Liver (tissue), 9 donors: ENCODE data around the gene GRK2. TPM values are rescaled to one million over a fixed set of nuclear protein-coding genes. Genes with fewer than 3 reads are reported as not detected.

Source experiments
- DNase-seq: peaks from one replicate; pipeline ENCODE4 v3.0.0-alpha.2; 2017; ENCODE audit warnings: low spot score
- H3K27ac ChIP-seq, 2 donors: one replicate each; pipeline ENCODE4 v1.7.0; 2013; ENCODE audit warnings: inconsistent platforms in 2 of 2, low read length in 2 of 2, control low read depth in 1 of 2, low read depth in 1 of 2, mild to moderate bottlenecking in 1 of 2
- H3K27me3 ChIP-seq, 4 donors: one replicate each; pipeline versions ENCODE4 v1.6.1 to v1.7.0; 2013; ENCODE audit warnings: low read length in 3 of 4, inconsistent platforms in 1 of 4, mild to moderate bottlenecking in 1 of 4, moderate library complexity in 1 of 4; ENCODE audit not compliant: control insufficient read depth in 4 of 4, insufficient read depth in 4 of 4
- H3K36me3 ChIP-seq, 4 donors: one replicate each; pipeline versions ENCODE4 v1.6.1 to v1.7.0; 2013; ENCODE audit warnings: low read length in 3 of 4, mild to moderate bottlenecking in 3 of 4, low read depth in 1 of 4, moderate library complexity in 1 of 4; ENCODE audit not compliant: control insufficient read depth in 4 of 4, insufficient read depth in 3 of 4
- H3K4me1 ChIP-seq, 4 donors: one replicate each; pipeline versions ENCODE4 v1.6.1 to v1.7.0; 2013; ENCODE audit warnings: low read length in 3 of 4, mild to moderate bottlenecking in 3 of 4, moderate library complexity in 1 of 4; ENCODE audit not compliant: control insufficient read depth in 4 of 4, insufficient read depth in 4 of 4
- H3K4me3 ChIP-seq, 3 donors: one replicate each; pipeline versions ENCODE4 v1.6.1 to v1.7.0; 2013; ENCODE audit warnings: low read length in 3 of 3, control low read depth in 1 of 3, low read depth in 1 of 3, mild to moderate bottlenecking in 1 of 3
- H3K9ac ChIP-seq, 2 donors: one replicate each; pipeline ENCODE4 v1.7.0; 2013; ENCODE audit warnings: low read length in 2 of 2, mild to moderate bottlenecking in 2 of 2, moderate library complexity in 2 of 2, control low read depth in 1 of 2, low read depth in 1 of 2
- H3K9me3 ChIP-seq, 4 donors: one replicate each; pipeline versions ENCODE4 v1.6.1 to v1.7.0; 2013; ENCODE audit warnings: low read length in 3 of 4; ENCODE audit not compliant: control insufficient read depth in 4 of 4
- CTCF ChIP-seq: fragments of 150-350 bp; IDR thresholded peaks from 2 replicates; pipeline ENCODE4 v1.5.1; 2017; ENCODE audit warnings: improper control_type of control experiment, low read depth, low read length; ENCODE audit not compliant: missing input control
- GABPA ChIP-seq, 2 donors: IDR thresholded peaks in 1 of 2; conservative IDR thresholded peaks in 1 of 2; 2 replicates each; pipeline ENCODE4 v1.6.1; 2016; ENCODE audit warnings: antibody characterized with exemption in 2 of 2, mild to moderate bottlenecking in 1 of 2, moderate library complexity in 1 of 2
- HNF4A ChIP-seq, 2 donors: conservative IDR thresholded peaks; 2 replicates each; pipeline ENCODE4 v1.6.1; 2016; ENCODE audit warnings: antibody characterized with exemption in 2 of 2, mild to moderate bottlenecking in 2 of 2
- NR2F2 ChIP-seq: IDR thresholded peaks from 2 replicates; pipeline ENCODE4 v1.6.1; 2016; ENCODE audit warnings: antibody characterized with exemption
- REST ChIP-seq: IDR thresholded peaks from 2 replicates; pipeline ENCODE4 v1.6.1; 2016; ENCODE audit warnings: antibody characterized with exemption, mild to moderate bottlenecking
- YY1 ChIP-seq: IDR thresholded peaks from 2 replicates; pipeline ENCODE4 v1.6.1; 2016; ENCODE audit warnings: antibody characterized with exemption, mild to moderate bottlenecking
- WGBS: extraction: QIAGEN DNeasy Blood & Tissue Kit; methylation state at CpG from one replicate; pipeline ENCODE4 v1.1.7; 2013; 5-methylcytosine and 5-hydroxymethylcytosine counted together
- polyA plus RNA-seq, 2 donors: library from polyadenylated mRNA; stranded (reverse) in 1 of 2; unstranded in 1 of 2; fragments of 200-250 nt in 1 of 2; fragments of >200 nt in 1 of 2; fragmentation: Nextera tagmentation in 1 of 2; extraction: Ambion mirVana in 1 of 2; gene quantifications; one replicate each; pipeline versions ENCODE4 v1.2.1 to v1.2.3, GENCODE V29; 2013 to 2015
- total RNA-seq, 2 donors: library from RNA; depleted of rRNA; stranded (reverse); fragments of >200 nt; gene quantifications; one replicate each; pipeline ENCODE4 v1.2.3, GENCODE V29; 2014
- donor health status: healthy.
- donor health status: healthy.
- donor health status: healthy.
- donor health status: healthy.
- donor health status: healthy.

The GRK2 gene
- total and polyA plus RNA-seq, 4 donors = 13.4 to 41.4 (median 31.7) TPM

GRCh38 chr11:67301313-67301921 lies 35.1 kb downstream of the GRK2 start (continued):
- TF ChIP-seq CTCF = no peak
- no peak for TF ChIP-seq GABPA (IDR thresholded peaks at IDR 0.05 in 1 of 2, conservative IDR thresholded peaks at IDR 0.05 in 1 of 2)

- 38% methylated on average over 15 of the region's 15 CpGs for WGBS
- peak overlapping the region; percentile 71 to 88 (median 83) for H3K4me3 ChIP-seq
- no peaks in the 10 kb centered on the region for H3K9me3 ChIP-seq
- no peak for DNase-seq
- peaks cover 5 to 18% (median 8%) of the 10 kb centered on the region in 4 donors for H3K36me3 ChIP-seq
- no peak for TF ChIP-seq NR2F2
- no peak for TF ChIP-seq GABPA (IDR thresholded peaks at IDR 0.05 in 1 of 2, conservative IDR thresholded peaks at IDR 0.05 in 1 of 2)
- TF ChIP-seq YY1 = no peak
- TF ChIP-seq REST = no peak
- TF ChIP-seq HNF4A (conservative IDR thresholded peaks at IDR 0.05) = no peak
- peak overlapping the region in 1 of 2 donors; percentile 62 for H3K9ac ChIP-seq
- peaks cover 13 to 35% (median 20%) of the 10 kb centered on the region in 4 donors for H3K4me1 ChIP-seq
- H3K27me3 ChIP-seq = no peaks in the 10 kb centered on the region
- H3K27ac ChIP-seq = peak overlapping the region; percentile 74 to 75
Measured at GRCh38 chr11:67301951-67302516, 35.8 kb downstream of the GRK2 start.

- Histone ChIP-seq H3K4me3 (peak overlapping the region; percentile 71 to 88 (median 83)), H3K9me3 (no peaks in the 10 kb centered on the region), H3K36me3 (peaks cover 5 to 21% (median 8%) of the 10 kb centered on the region in 4 donors), H3K27ac (peak overlapping the region; percentile 74 to 75), H3K4me1 (peaks cover 13 to 35% (median 20%) of the 10 kb centered on the region in 4 donors), H3K9ac (peak overlapping the region; percentile 58 to 62), H3K27me3 (no peaks in the 10 kb centered on the region)
- no peak for TF ChIP-seq GABPA (IDR thresholded peaks at IDR 0.05 in 1 of 2, conservative IDR thresholded peaks at IDR 0.05 in 1 of 2)
- WGBS = 8% methylated on average over 23 of the region's 23 CpGs
- no peak for DNase-seq
Measured at GRCh38 chr11:67302571-67303131, 36.4 kb downstream of the GRK2 start.
